Hematopoietic multipotent progenitor cell treated with erythropoietin and hydrocortisone succinate and interleukin-3 and kit ligand, for 4 days (in vitro differentiated cells): Measurements from ENCODE around the gene RNF208.
A peak's percentile ranks its signal among the peaks of the same experiment; 100 is the strongest.

Experiments used
- DNase-seq: peaks from one replicate; pipeline ENCODE4 v3.0.0-alpha.2; 2015

The RNF208 gene

GRCh38 chr9:137172901-137173795, 48.9 kb downstream of the RNF208 start:
- DNase-seq = peak; percentile 42

DNA sequence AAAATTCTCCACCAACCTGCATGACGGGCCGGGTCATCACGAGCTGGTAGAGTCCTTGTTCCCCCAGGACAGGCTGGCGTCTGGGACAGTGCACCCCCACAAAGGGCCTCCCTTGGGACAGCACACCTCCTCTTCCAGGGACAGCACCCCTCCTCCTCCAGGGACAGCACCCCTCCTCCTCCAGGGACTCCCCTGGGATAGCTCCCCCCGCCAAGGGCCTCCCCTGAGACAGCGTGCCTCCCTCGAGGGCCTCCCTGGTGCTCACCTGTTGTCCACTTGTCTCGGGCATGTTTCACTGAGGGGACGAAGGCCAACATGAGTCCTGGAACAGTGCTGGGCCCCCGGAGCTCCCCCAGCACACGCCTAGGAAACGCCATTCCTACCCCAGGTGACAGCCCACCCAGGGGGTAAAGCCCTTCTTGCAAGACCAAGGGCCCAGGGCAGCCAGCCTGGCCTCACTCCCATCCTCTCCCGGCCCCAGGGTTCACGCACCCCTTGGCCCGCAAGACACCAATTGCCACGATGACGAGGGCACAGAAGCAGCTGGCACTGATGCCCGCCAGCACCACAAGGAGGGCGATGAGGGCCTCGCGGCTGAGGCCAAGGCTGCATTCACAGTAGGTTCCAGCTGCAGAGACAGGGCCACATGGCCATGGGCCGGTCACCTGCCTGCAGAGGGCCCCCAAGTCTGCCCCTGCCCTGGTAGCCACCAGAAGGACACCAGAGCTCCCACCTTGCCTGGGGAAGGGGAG, 50.7 kb downstream of the RNF208 start:
- no peak for DNase-seq

DNA sequence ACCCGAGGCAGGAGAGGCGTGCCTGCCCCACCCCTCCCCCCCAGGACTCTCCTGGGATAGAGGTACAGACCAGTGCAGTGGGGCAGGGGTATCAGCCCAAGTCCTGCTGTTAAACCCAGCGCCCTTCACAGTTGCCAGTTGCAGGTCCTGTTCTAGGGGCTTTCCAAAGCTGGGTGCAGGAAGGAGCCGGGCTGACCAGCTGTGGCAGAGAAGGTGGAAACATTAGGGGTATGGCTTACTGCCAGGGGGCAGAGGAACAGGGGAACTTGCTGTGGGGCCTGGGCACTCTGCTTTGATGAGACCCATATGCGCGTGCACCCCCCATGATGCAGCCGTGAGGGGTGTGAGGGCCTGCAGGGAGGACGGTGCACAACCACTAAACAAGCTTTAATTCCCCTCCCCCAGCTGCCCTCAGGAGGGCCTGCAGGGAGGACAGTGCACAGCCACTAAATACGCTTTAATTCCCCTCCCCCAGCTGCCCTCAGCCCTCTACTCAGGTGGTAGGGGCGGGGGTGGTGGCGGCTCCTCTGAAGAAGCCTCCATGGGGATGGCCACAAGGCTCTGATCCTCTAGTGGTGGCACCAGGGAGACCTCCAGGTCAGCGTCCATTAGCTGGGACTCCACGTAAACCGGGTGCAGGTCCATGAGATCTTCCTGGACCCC, 51.4 kb downstream of the RNF208 start:
- no peak for DNase-seq
